CD4-positive, alpha-beta T cell treated with Interleukin-10 for 1 hour (primary cell): ENCODE measurements around the gene ACYP2.

Source experiments
- DNase-seq: peaks from one replicate; pipeline ENCODE4 v3.0.0-alpha.2; 2020

Gene ACYP2

DNA sequence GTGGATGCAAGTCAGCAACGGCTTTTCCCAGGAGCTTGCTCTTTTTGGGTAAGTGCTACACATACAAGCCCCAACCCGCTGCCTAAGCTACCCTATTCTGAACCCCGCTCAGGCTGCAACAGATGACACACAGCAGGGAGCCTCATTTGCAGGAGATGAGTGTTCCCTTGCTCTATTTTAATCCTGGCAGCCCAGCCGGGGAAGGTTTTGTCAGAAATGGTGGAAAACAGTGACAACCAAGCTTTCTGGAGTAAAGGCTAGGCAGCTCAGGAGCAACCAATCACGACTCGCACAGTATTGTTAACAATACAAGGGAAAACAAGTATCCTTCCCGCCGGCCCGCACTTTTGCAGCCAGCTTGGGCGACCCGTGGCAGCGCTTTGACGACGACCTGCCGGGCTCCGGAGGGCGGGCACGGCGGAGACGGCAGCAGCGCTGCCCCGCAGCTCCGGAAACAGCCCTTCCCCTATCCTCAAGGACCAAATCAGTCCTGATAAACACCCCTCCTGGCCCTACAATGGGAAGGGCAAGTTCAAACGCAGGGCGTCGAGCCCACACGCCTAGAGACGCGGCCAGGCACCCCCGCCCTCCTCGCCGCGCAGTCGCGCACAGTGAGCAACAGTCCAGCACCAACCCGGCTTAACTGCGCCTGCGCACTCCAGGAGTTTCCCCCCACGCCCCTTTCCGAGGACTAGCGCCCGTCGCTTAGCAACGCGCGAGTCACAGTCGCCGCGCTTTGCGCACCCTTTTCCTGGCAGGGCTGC lies 214.9 kb downstream of the ACYP2 start:
- DNase-seq: peak; percentile 91

DNA sequence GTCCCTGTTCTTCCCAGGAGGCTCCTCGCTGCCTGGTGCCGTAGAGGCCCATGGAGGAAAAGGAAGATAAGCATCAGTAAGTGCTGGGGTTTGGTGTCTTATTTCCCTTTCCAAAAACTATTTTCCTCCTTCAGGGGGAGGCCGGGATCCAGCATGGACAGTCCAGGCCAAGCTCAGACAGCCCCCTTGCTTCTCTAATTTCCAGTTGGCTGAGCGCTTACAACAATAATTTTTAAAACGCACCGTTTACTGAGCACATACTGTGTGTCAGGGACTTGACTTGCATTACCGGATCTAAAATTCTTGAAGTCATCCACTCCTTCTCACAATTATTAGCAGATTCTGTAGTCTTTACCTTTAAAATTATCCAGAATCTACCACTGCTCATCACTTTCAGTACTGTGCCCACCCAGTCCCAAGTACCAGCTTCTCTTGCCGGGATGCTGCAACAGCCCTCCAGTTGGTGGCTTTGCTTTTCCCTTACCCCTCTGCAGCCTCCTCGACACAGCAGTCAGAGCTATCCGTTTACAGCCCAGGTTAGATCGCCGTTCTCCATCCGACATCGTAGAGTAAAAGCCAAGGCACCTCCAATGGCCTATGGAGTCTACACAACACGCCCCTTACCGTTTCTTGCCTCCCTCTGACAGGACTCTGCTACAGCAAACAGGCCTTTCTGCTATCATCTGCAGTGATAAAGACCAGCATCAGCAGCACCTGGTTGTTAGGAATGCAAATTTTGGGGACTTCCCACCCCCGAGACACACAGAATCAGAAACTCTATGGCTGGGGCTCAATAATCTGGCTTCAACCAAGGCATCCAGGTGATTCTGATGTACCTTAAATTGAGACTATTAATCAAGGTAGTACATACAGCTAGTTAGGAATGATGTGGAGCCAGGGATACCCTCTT lies 215.8 kb downstream of the ACYP2 start:
- no peak for DNase-seq

DNA sequence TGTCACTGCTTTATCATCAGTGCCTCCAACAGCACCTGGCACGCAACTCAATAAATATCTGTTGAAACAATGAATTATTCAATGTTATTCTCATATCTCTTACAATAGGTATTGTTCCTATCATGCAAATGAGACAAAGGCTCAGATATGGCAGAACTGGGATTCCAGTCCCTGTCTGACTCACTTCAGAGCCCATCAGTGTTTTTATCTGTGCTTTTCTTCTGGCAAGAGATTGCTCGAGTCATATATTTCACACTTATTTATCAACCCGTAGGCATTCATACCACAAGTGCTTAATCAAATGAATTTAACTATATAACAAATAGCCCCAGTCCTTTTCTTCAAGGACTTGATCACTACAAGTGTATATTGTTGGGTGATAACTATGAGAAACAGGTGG lies 217.0 kb downstream of the ACYP2 start:
- DNase-seq: no peak

DNA sequence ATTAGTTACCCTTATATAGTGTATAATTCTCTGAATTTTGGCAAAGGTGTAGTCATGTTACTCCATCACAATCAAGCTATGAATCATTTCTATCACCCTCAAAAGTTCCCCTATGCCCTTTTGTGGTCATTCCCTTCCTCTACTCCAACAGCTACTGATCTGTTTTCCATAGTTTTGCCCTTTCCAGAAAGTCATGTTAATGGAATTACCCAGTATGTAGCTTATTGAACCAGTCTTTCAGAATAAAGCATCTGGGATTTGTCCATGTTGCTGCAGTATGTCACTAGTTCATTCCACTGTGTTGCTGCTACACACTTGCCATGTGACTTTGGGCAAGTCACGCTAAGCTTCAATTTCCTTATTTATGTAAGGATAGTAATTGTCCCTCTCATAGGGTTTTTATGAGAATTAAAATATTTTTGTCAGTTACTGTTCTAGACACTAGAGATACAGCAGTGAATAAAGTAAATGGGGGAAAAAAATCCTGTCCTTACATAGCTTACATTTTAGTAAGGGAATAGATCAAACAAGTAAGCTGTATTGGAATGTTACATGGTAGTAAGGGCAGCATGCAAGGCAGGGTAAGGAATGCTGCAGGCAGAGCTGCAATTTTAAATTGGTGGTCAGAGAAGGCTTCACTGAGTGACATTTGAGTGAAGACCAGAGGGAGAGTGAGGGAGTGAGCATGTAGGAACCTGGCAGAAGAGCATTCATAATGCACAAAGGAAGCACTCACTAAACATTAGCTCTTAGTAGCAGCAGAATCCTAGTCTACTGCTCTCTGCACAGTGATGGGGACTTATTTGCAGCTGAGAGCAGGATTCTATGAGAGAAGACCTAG lies 220.9 kb downstream of the ACYP2 start:
- DNase-seq: no peak

DNA sequence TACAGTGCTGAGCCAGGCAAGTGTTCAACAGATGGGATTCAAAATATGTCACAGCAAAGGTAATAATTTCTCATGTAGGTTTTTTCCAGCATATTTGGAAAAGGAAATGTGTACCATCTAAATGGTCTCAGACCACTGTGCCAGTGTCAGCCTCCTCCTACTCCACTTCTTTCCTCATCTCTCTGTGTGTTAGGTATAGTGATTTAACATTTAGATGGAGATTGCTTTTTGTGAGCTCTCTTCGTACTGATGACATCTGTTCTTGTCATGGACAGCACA lies 221.5 kb downstream of the ACYP2 start:
- no peak for DNase-seq

DNA sequence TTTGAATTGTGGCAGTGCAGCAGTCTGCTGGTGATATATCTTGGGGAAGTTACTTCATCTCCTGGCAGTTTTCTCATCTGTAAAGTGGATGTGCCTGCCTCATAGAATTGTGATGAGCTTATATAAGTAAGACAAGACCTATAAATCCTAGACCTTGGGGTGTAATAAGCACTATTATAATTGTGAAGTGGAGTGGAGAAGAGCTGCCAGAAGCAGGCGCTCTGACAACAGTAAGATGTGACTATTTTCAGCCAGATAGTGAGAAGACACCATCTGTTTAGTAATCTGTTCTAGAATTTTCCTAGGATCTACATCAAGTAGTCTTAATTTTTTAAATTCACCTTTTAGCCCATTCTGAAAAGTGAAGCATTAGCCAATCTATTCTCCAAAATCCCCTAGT lies 226.2 kb downstream of the ACYP2 start:
- no peak for DNase-seq

DNA sequence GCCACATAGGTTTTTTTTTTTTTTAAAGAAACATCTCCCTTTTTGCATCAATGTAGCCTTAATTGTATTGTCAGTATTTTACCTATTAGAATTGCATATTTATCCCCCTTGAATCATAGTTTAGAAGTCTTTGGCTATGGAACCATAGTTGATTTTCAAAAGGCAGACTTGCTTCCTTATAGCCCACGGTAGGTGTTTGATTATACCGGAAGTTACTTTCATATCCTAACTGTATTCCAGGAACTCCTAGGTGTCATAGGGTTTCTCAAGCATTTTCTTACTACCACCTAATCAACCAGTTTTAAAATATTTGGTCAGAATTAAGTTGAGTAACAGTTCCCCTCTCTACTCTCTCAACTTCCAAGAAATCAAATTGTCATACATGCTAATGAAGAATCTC lies 227.2 kb downstream of the ACYP2 start:
- no peak for DNase-seq

DNA sequence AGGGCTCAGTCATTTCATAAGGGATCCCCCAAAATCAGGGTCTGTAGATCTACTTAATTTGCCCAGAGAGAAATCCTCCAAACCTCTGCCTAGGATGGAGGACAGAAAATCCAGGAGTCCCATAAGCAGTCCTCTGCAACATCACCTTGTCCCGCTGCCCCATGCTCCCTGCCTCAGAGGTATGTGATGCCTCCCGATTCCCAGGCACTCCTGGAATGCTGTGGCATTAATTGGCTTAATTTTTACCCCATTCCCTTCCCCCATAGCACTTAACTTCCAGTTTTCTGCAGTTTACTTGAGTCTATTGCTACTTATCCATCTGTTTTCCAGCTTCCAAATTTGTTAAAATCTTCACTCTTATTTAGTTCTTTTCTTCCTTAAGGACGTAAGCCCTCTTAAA lies 232.2 kb downstream of the ACYP2 start:
- no peak for DNase-seq

DNA sequence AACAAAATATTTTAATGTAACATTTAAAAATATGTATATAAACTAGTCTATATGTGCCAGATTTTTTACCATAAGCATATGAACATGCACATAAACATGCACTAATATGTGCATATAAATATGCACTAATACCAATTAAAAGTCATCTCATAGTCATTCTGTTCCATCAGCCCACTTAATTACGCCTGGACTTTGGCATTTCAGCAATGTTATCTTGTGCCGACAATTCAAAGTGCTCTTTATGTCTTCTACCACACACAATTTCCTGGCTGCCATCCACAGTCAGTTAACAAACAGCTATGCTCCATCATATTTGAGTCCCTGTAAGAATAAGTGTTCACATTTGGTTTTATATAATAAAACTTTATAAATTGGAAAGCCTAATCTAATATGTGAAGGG lies 233.2 kb downstream of the ACYP2 start:
- DNase-seq: no peak

DNA sequence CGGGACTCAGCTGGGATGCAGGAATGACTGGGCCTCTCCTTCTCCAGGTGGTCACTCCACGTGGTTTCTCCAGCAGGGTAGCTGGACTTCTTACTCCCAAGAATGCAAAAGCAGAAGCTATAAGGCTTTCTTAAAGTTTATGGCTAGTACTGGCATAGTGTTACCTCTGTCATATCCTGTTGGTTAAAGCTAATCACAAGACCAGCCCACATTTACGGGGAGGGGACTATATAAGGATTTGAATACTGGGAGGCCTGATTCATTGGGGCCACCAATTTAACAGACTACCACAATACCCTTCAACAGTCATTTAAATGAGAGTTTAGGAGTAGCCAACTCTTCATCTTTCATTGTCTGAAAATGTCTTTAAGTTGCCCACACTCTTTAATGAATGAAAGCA lies 235.0 kb downstream of the ACYP2 start:
- no peak for DNase-seq

DNA sequence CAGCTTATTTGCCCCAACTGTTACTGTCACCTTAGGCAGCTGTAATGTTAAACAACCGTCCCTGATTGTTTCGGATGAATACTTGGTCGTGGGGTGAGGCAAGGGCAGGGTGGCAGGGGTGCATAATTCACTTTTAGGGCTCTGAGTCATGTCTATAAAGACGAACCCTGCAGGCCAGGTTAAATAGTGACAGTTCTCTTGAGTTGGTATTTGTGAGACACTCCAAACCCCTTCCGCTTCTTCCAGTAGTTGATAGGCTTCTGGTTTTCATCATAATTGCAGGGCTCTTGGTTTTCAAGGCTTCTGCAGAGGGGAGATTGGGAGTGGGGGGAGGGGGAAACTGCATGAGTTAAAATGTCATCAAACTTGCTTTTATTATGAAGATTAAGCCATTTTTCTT lies 237.8 kb downstream of the ACYP2 start:
- no peak for DNase-seq
